Effector memory CD4-positive, alpha-beta T cell (primary cell): ENCODE results near the gene RSL24D1.

Source experiments
- DNase-seq, 3 donors: peaks; one replicate each; pipeline ENCODE4 v3.0.0-alpha.2; 2020
- H3K27ac ChIP-seq: 2 replicates; pipeline ENCODE4 v1.7.0; 2013; ENCODE audit warnings: mild to moderate bottlenecking, low read length, moderate library complexity; ENCODE audit not compliant: insufficient read depth, poor library complexity, severe bottlenecking
- H3K27me3 ChIP-seq: replicated peaks from 2 replicates; pipeline ENCODE4 v1.7.0; 2013; ENCODE audit warnings: mild to moderate bottlenecking, low read length; ENCODE audit not compliant: insufficient read depth, control insufficient read depth, poor library complexity, severe bottlenecking
- H3K36me3 ChIP-seq: 2 replicates; pipeline ENCODE4 v1.7.0; 2013; ENCODE audit warnings: mild to moderate bottlenecking, low read length, moderate library complexity; ENCODE audit not compliant: control insufficient read depth, insufficient read depth
- H3K4me1 ChIP-seq: 2 replicates; pipeline ENCODE4 v1.7.0; 2013; ENCODE audit warnings: low read length, mild to moderate bottlenecking; ENCODE audit not compliant: control insufficient read depth, insufficient read depth, poor library complexity, severe bottlenecking
- H3K4me3 ChIP-seq: 2 replicates; pipeline ENCODE4 v1.7.0; 2013; ENCODE audit warnings: low read length, low read depth, mild to moderate bottlenecking; ENCODE audit not compliant: insufficient read depth, poor library complexity, severe bottlenecking
- H3K9me3 ChIP-seq: 2 replicates; pipeline ENCODE4 v1.7.0; 2013; ENCODE audit warnings: mild to moderate bottlenecking, low read length, moderate library complexity; ENCODE audit not compliant: control insufficient read depth

The RSL24D1 gene

GRCh38 chr15:55234800-55235104 lies 38.0 kb upstream of the RSL24D1 start:
- no peaks in the 10 kb centered on the region for H3K27me3 ChIP-seq
- no peaks in the 10 kb centered on the region for H3K4me1 ChIP-seq
- no peak overlapping the region for H3K4me3 ChIP-seq
- no peaks in the 10 kb centered on the region for H3K9me3 ChIP-seq
- H3K27ac ChIP-seq, result no peak overlapping the region
- no peak for DNase-seq
- H3K36me3 ChIP-seq, result no peaks in the 10 kb centered on the region

GRCh38 chr15:55234104-55234799 lies 37.5 kb upstream of the RSL24D1 start:
- no peaks in the 10 kb centered on the region for H3K27me3 ChIP-seq
- no peaks in the 10 kb centered on the region for H3K4me1 ChIP-seq
- H3K27ac ChIP-seq, result no peak overlapping the region
- H3K36me3 ChIP-seq, result no peaks in the 10 kb centered on the region
- no peak for DNase-seq
- no peaks in the 10 kb centered on the region for H3K9me3 ChIP-seq
- no peak overlapping the region for H3K4me3 ChIP-seq

- H3K27ac ChIP-seq, result no peak overlapping the region
- peaks cover 11% of the 10 kb centered on the region for H3K36me3 ChIP-seq
- H3K4me1 ChIP-seq, result no peaks in the 10 kb centered on the region
Observed at GRCh38 chr15:55231455-55231854, 34.7 kb upstream of the RSL24D1 start.

GRCh38 chr15:55230953-55231352 lies 34.2 kb upstream of the RSL24D1 start:
- no peak overlapping the region for H3K4me3 ChIP-seq
- no peak for DNase-seq
- peaks cover 11% of the 10 kb centered on the region for H3K36me3 ChIP-seq
- H3K4me1 ChIP-seq, result no peaks in the 10 kb centered on the region
- no peaks in the 10 kb centered on the region for H3K27me3 ChIP-seq
- H3K27ac ChIP-seq, result peak overlapping the region; percentile 2
- no peaks in the 10 kb centered on the region for H3K9me3 ChIP-seq

More at GRCh38 chr15:55231455-55231854, 34.7 kb upstream of the RSL24D1 start:
- no peak overlapping the region for H3K4me3 ChIP-seq
- no peaks in the 10 kb centered on the region for H3K27me3 ChIP-seq
- no peak for DNase-seq
- H3K9me3 ChIP-seq, result no peaks in the 10 kb centered on the region

DNA sequence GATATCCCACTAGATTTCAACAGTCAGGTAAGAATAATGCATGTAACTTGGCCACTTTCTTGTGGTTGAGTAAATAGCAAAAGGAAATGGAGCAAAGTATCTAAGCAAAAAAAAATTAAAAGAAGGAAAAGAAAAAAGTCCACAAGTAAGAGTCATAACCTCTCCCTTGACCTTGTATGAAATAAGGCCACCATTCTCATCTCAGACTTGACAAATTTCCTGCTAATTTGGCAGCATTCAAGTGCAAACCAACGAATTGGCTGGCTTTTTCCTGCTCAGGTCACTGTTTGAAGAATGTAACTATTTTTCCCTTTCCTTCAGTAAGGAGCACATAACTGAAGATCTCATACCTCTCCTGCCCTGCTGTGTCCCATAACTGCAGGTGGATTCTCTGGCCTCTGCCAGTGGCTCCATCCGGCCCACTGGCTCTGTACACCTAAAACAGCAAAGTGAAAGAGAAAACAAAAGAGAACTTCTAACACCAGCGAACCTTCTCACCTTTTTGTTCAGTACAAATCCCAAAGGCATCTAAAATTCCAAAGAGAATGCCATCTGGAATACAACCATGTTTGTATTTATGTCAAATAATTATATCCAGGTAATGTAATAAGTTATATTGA lies 33.4 kb upstream of the RSL24D1 start:
- Histone ChIP-seq H3K4me3 (no peak overlapping the region), H3K36me3 (peaks cover 11% of the 10 kb centered on the region), H3K4me1 (peaks cover 3% of the 10 kb centered on the region), H3K27ac (no peak overlapping the region), H3K27me3 (no peaks in the 10 kb centered on the region), H3K9me3 (no peaks in the 10 kb centered on the region)
- no peak for DNase-seq

DNA sequence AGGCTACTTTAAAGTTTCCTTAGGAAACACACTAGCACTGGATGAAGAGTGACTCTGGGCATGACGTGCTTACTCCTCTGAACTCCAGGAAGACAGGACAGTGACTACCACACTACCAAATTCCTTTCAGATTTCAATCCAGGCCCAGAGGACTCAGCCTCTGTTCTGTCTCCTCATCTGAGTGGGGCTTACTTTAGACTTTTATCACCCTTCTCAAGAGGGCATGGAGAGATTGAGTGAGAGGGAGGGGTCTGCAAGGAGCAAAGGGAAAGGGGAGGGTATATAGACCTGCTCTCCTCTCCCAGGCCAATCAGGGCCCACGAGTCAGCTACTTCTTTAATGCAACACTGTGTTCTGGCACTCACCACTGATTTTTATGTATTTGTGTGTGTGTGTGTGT lies 29.4 kb upstream of the RSL24D1 start:
- Histone ChIP-seq H3K27me3 (no peaks in the 10 kb centered on the region), H3K27ac (no peak overlapping the region)
- no peak for DNase-seq

GRCh38 chr15:55224892-55225291 lies 28.2 kb upstream of the RSL24D1 start:
- Histone ChIP-seq H3K27ac (no peak overlapping the region), H3K36me3 (peaks cover 11% of the 10 kb centered on the region), H3K4me1 (peaks cover 34% of the 10 kb centered on the region), H3K9me3 (no peaks in the 10 kb centered on the region), H3K27me3 (no peaks in the 10 kb centered on the region), H3K4me3 (no peak overlapping the region)
- DNase-seq, result no peak

More for the DNA sequence above, 29.4 kb upstream of the RSL24D1 start:
- Histone ChIP-seq H3K4me3 (no peak overlapping the region), H3K4me1 (peaks cover 32% of the 10 kb centered on the region), H3K9me3 (no peaks in the 10 kb centered on the region), H3K36me3 (peaks cover 11% of the 10 kb centered on the region)

GRCh38 chr15:55222588-55222987 lies 25.8 kb upstream of the RSL24D1 start:
- H3K36me3 ChIP-seq, result no peaks in the 10 kb centered on the region
- no peaks in the 10 kb centered on the region for H3K27me3 ChIP-seq
- H3K27ac ChIP-seq, result no peak overlapping the region
- DNase-seq, result no peak
- H3K4me1 ChIP-seq, result peaks cover 34% of the 10 kb centered on the region
- peak overlapping the region; percentile 17 for H3K4me3 ChIP-seq
- no peaks in the 10 kb centered on the region for H3K9me3 ChIP-seq

DNA sequence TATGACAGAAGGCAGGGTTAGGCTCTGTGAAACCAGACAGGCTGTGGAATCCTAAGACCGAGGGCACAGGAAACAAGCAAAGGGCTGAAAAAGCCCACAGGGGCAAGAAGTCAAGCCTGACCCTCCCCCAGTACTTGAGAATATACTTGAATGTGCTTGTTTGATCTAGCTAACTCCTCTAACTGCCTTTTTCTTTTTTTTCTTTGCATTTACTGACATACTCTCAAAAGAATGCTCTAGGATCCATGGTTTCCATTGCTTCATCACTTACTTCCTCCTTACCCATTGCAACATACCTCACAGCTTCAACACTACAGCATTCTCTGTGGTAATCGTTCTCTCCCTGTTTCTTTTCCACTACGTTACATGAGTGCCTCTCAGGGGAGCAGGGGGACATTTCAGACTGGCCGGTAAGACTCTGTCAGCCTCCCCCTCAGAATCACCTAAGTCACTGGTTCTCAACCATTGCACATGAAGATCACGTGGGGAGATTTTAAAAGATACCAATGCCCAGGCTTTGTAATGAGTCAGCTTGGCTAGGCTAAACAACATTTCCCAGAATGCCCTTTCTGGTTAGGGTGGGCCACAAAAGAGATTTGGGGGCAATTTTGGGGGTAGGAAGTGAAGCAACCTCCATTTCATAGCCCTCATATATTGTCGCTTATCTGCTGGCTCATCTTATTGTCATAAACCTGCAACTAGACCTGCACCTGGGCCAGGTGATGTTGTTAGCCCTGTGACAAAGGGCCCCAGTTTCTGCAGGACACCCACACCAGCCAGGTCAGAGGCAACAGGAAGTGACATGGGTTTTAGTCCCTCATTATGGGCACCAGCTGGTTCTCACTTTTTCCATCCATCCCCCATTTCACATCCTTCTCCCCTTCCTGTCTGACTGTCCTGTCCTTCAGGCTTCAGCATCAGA lies 24.6 kb upstream of the RSL24D1 start:
- no peak overlapping the region for H3K4me3 ChIP-seq
- H3K27me3 ChIP-seq, result no peaks in the 10 kb centered on the region
- DNase-seq, result no peak
- H3K4me1 ChIP-seq, result peaks cover 34% of the 10 kb centered on the region
- H3K36me3 ChIP-seq, result no peaks in the 10 kb centered on the region
- H3K9me3 ChIP-seq, result no peaks in the 10 kb centered on the region
- H3K27ac ChIP-seq, result no peak overlapping the region

DNA sequence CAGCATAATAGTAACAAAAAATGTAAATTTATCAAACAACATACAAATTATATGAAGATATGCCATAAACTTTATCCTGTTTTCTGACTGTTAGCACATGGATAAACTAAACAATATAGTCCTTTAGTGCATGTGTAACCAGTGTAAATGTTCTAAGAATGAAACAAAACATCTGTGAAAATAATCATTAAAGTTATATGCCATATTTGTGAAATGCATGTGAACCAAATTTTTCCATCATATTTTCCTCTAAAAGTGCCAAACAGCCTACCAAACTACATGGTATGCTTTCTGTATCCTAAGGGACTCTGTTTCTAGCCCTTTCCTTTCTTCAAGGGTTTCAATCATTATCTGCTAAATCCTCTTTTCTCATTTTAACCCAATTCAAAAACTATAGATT lies 23.9 kb upstream of the RSL24D1 start:
- peaks cover 34% of the 10 kb centered on the region for H3K4me1 ChIP-seq
- H3K4me3 ChIP-seq, result no peak overlapping the region
- no peaks in the 10 kb centered on the region for H3K36me3 ChIP-seq
- no peak for DNase-seq
- H3K9me3 ChIP-seq, result no peaks in the 10 kb centered on the region
- no peak overlapping the region for H3K27ac ChIP-seq
- no peaks in the 10 kb centered on the region for H3K27me3 ChIP-seq
